ENCODE results near the gene CDKAL1.

GRCh38 chr6:20511852-20512251, 22.4 kb upstream of the CDKAL1 start:
- no peak for TF ChIP-seq CTCF (IDR thresholded peaks at IDR 0.05)
- TF ChIP-seq POLR2A (IDR thresholded peaks at IDR 0.05), result no peak
- no peak for TF ChIP-seq POLR2AphosphoS5 (IDR thresholded peaks at IDR 0.05; ENCODE audit: insufficient read depth in 1 of 2, low read depth in 1 of 2)

Data from vagina (tissue), 2 donors.